ENCODE data around the gene GALNT8. TPM values are rescaled to one million over a fixed set of nuclear protein-coding genes. Genes with fewer than 3 reads are reported as not detected.

The GALNT8 gene
- polyA plus RNA-seq, 3 donors = 3.1 to 3.5 (median 3.3) TPM

DNA sequence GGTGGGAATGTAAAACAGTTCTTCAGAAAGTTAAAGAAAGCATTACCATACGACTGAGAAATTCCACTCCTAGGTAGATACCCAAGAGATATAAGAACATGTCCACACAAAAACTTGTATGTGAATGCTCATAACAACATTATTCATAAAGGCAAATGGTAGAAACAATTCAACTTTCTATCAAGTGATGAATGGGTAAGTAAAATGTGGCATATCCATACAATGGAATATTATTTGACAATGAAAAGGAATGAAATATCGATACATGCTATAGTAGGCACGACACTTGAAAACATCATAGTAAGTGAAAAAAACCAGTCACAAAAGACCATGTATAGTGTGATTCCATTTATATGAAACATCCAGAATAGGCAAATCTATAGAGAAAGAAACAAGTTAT lies 71.3 kb downstream of the GALNT8 start:
- DNase-seq (ENCODE audit: low read depth in 3 of 3, low spot score in 2 of 3) = no peak

DNA sequence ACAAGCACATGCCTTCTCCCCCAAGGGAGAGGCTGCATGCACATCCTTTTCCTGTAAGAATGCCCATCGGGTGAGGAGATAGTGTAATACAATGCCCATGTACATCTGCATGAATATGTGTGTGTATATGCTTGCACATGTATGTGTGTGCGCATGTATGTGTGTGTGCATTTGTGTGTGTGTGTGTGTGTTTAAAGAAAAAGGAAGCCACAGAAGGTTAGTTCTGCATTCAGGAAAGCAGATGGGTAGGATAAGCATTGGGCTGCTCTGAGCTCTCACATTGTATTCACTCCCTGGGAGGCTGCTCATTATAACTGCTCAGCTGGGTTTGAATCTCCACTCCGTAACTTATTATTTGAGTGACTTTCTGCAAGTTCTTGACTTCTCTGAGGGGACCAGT lies 74.3 kb downstream of the GALNT8 start:
- DNase-seq (ENCODE audit: low read depth in 3 of 3, low spot score in 2 of 3) = no peak

DNA sequence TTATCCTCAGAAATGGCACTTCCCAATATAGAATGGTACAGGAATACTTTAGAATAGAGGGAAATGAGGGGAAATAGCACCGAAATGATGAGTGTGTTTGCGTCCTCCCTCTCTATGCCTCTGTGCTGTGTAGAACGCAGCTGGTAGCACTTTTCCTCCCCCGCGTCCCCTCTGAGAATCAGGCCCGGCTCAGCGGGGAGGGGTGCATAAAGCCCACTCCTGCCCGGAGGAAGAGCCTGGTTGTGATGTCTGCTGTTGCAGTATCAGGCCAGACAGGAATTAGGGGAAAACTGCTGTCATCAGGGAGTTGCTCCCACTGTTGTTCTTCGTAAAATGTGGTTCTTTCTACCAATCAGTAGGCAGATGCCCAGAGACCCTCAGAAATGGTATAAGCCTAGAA lies 76.0 kb downstream of the GALNT8 start:
- no peak for DNase-seq (ENCODE audit: low read depth in 3 of 3, low spot score in 2 of 3)

DNA sequence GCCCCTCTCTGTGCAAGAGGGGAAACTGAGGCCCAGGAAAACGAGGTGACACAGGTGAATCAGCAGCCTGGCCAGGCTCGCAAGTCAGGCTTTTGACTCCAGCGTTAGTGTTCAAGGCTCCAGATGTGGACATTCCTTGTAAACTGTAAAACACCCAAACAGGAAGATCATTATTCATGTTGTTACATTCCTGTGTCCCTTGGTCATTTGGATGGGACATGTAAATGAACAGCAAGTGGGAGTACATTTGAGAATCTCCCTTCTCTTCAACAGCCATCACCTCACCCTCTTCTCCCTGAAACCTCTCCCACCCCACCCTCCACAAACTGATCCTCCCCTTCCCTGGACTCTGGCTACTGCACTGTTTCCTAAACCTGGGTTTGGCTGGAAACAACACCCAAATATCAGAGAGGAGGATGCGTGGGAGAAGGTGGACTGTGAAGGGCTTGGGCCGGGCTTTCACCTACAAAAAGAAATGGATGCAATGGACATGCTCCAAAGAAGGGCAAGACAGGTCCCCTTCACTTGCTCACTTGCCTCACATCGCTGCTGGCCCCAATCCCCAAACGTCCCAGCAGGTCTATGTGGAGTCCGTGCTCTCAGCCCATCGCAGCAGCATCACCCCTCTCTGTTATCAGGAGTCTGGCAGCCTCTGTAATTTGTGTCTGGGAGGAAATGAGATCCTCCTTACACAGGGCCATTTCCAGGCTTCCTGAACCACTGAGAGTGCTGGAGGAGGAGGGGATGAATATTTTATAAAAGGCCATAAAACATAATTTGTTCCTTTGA lies 76.7 kb downstream of the GALNT8 start:
- no peak for DNase-seq (ENCODE audit: low read depth in 3 of 3, low spot score in 2 of 3)

DNA sequence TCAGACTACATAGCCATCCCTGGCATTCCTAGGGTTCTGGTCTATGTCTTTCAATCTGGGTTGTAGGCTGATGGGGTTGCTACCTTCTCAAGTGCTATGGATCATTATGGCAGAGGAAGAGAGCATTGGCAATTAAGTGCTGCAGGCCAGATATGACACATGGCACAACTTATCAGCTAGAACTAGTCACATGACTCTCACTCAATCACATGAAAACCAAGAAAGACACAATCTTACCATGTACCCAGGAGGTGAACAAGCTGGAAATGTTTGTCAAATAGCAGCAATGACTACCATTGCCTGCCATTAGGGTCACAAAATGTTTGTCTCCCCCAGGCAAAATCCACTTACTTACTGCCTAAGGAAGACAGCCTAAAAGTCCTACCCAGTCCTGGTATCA lies 80.4 kb downstream of the GALNT8 start:
- DNase-seq (ENCODE audit: low read depth in 3 of 3, low spot score in 2 of 3) = no peak

DNA sequence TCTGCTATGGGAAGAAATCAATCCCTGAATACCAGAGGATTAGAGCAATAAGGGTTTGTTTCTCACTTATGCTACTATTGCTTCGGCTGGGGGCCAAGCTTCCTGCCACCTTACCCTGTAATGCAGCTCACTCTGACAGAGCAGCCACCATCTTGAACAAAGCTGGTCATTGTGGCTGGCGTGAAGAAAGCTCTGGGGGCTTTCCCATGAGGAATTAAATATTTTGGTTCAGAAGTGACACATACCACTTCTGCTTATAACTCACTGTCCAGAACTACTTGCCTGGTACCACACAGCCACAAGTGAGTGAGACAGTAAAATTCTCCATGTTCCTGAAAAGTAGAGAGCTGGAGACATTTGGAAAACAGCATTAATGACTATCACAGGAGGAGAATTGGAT lies 82.6 kb downstream of the GALNT8 start:
- DNase-seq (ENCODE audit: low read depth in 3 of 3, low spot score in 2 of 3) = no peak

DNA sequence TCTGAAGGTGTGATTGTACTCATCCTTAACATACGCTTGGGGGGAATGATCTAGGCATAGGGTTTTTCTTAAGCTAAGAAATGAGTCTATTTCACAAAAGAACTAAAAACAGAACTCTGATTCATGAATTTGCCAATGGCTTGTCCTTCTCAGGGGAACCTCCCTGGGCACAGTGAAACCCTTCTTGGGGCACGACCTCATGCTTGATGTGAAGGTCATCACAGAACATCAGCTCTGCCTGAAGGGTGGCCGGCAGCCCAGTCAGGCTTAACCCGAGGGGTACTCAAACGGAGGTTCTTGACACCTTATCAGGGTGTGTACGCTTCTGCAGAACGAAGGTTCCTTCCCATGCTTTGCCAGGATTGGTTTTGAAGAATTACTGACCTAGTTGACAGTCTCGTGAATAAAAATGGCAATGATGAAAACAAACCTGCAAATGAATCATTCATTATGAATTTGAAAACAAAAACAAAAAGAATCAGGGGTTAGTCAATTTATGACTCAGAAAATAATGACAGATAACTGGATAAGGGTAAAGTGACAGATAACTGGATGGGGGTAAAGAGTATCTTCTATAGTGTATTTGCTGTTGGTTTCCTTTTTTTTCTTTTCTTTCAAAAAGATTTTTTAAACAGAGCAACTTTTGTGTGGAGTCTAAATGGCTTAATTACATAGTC lies 86.4 kb downstream of the GALNT8 start:
- DNase-seq (ENCODE audit: low read depth in 3 of 3, low spot score in 2 of 3) = no peak

DNA sequence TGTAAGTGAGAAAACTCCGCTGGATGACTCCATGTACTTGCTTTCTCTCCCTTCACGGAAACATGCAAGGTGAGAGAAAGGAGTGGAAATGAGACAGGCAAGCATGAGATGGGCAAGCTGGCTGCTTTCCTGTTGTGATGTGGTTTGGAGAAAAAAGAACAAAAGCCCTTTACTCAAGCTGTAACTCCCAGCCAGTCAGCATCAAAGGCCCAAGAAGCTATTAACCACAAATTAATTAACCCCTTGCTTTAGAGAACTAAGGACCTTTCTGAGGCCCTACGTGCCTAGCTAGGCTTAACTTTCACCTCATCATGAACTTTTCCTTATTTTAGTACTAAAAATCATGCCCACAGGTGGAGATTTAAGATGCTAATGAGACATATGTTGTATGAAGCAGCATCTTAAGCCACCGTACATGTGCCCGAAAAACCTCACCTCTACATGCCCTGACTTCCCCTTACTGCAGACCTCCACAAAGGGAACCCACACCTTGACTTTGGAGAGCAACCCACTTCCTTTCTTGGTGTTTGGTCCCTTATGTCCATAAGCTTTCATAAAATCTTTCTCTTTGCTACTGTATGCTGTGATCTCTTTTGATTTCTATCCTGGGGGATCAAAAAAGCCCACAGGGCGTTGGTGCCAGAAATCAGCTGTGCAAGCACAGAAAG lies 87.0 kb downstream of the GALNT8 start:
- no peak for DNase-seq (ENCODE audit: low read depth in 3 of 3, low spot score in 2 of 3)

DNA sequence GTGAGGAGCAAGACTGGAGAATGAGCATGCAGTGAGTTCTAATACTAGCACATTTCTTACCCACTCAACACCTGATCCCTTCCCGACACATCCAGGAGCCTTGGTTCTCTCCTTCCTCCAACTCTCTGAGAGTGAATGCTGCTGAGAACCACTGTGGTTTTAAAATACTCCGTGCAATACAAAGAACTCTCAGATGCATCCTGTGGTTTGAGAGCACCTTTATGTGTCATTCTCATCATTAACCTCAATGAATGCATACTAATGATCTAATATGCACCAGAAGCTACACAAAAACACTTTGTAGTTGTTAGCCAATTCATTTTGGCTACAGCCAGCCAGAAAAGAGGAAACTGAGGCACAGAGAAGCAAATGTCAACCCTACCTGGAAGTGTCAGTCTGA lies 87.6 kb downstream of the GALNT8 start:
- DNase-seq (ENCODE audit: low read depth in 3 of 3, low spot score in 2 of 3) = no peak

DNA sequence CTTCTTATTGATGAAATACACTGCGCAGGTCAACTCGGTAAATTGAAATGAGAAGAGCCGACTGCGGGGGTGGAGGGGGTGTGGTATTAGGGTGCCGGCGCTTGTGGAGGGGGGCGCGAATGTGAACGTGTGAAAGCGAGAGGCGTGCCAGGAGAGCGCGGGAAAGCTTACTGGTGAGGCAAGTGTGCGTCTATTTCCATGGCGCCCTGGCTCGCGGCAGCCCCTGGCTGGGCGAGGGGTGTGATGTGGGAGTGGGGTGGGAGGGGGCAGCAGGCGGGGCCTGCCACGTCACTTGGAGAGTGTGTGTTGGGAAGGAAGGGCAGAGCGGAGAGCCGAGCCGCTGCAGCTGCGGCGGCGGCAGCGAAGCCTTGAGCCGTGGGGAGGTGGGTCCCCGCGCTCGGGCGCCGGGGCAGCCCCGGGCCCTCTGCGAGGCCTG lies 88.8 kb downstream of the GALNT8 start:
- no peak for DNase-seq (ENCODE audit: low read depth in 3 of 3, low spot score in 2 of 3)

DNA sequence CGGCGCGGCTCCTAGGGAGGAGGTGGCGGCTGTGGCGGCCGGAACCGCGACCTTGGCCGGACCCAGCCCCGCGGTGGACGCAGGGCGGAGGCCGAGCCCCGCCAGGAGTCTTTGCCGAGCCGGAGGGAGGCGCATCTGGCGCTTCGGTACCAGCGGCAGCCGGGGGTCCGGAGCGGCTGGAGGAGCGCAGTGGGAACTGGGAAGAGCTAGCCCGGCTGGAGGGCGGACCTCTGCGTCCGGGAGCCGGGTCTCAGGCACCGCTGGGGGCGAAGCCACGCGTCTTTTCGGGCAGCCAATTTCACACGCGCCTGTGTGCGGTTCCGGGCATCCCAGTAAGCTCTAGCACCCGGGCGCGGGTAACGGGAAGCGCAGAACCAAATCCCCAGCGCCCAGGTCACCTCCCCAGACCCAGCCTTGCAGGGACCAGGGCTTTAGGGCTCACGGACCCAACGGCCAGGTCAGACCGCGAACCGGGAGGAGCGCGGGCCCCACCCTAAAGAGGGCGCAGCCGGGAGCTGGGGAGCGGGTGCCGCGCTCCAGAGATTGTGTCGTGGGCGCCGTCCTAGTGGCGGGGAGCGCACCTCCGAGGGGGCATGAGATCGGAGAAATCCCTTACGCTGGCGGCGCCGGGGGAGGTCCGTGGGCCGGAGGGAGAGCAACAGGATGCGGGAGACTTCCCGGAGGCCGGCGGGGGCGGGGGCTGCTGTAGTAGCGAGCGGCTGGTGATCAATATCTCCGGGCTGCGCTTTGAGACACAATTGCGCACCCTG lies 89.4 kb downstream of the GALNT8 start:
- DNase-seq (ENCODE audit: low read depth in 3 of 3, low spot score in 2 of 3) = no peak

DNA sequence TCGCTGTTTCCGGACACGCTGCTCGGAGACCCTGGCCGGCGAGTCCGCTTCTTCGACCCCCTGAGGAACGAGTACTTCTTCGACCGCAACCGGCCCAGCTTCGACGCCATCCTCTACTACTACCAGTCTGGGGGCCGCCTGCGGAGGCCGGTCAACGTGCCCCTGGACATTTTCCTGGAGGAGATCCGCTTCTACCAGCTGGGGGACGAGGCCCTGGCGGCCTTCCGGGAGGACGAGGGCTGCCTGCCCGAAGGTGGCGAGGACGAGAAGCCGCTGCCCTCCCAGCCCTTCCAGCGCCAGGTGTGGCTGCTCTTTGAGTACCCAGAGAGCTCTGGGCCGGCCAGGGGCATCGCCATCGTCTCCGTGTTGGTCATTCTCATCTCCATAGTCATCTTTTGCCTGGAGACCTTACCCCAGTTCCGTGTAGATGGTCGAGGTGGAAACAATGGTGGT lies 90.0 kb downstream of the GALNT8 start:
- DNase-seq (ENCODE audit: low read depth in 3 of 3, low spot score in 2 of 3) = no peak

DNA sequence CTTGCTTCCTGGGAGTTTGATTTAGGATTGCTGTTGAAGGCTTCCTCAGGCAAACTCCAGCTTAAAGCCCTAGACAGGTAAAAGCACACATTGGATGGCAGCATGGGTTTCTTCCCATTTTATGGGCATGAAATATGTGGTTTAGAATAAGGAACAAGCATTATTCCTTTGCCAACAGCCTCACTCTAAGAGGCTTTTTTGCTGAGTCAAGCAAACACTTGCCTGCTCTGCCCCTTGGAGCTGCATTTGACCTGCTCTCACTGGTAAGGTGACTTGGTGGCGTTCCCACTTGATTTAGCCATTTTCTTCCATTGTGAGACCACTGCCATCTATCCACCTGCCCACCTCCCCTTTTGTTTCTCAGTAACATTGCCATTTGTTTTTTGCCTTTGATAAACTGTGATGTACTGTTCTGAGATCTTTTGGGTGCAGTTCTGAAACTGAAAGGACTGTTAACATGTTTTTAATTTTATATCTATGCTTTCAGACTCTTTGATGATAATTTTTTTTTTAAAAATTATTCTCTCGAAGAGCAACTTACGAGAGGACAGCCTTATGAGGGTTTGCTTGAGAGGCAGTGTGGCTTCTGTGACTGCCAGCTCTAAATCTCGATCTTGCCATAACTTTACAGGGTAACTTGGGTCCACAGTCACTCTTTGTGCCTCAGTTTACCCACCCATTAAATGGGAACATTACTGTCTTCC lies 92.6 kb downstream of the GALNT8 start:
- no peak for DNase-seq (ENCODE audit: low read depth in 3 of 3, low spot score in 2 of 3)

DNA sequence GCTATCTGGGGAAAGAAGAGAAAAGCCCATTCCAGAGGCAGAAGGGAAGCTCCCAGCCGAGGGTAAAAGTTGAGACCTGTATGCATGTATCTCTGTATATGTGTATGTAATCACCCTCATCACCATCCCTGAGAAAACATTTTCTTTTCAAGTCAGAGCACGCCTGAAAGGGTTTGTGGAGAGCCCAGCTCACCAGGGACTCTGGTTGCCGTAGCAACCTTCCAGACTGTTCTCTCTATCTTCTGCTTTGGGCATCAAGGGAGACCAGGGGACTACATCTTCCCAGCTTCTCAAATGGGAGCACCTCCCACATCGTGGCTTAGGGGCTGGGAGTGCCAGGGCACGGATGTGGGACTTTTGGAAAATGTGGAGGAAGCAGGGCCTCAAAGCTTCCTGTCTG lies 93.5 kb downstream of the GALNT8 start:
- DNase-seq (ENCODE audit: low read depth in 3 of 3, low spot score in 2 of 3) = no peak

DNA sequence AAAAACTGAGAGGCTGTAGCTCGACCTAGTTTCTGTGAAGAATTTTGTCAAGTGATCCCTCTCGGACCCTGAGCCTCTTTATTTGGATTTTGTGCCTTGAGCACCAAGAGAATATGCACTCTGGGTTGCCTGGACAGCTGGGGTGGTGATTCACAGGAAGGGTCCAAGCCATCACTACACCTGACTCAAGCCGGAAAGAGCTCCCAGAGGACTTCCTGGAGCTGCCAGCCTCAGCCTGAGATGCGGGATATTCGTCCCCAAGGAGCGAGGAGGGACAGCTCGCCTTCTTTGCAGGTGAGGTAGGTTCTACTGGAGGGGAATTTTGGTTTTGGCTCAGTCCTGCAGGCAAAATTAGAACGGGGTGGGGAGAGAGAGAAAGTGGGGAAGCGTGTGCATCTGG lies 94.3 kb downstream of the GALNT8 start:
- DNase-seq (ENCODE audit: low read depth in 3 of 3, low spot score in 2 of 3) = no peak

DNA sequence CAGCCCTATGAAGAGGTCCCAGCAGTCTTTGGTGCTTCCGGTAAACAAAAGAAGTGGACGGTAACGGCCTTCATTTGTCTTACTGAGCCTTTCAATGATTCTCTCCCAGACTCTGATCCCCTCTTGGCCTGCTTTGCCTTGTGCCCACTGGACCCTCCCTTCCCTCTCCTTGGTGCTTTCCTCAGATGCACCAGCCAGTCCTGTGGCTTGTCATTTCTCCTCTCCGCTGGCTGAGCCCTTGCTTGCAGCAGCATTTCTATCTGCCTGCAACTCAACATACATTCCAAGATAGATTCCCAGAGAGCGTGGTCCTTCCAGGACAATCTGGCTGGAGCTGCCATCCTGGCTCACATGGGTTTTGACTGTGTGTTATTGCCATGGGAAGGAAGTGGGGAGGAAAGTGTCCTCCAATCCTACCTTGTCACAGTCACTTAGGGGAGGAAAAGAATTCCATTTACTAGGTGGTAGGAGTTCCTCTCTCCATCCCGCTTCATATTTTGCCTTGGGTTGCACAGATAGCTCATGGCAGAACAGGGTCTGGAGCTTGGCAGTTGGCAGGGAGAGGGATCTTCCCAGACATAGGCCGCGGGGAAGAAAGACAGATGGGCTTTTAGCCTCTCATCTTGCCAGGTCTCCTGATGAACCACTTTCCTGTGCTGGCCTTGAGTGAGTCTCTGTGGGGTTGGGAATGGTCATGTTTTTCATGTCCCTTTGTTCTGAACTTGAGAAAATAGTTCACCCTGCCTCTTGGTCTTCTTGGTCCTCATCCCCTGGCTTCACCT lies 96.7 kb downstream of the GALNT8 start:
- no peak for DNase-seq (ENCODE audit: low read depth in 3 of 3, low spot score in 2 of 3)

DNA sequence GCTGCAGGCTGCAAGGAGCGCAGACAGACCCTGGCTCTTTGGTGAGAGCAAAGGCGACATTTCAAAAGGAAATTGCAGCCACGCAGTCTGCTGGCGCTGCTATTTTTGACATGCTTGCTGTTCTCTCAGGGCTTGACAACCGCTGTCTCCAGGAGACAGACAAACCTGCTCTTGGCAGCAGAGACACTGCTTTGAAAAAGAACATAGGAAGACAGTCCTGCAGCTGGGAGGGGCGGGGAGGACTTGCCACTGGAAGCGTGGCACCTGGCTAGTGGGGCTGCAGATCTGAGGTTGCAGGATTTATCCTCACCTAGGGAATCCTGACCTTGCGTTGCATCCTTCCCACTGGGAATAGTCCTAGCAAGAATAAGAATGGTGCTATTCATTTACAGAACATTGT lies 97.7 kb downstream of the GALNT8 start:
- no peak for DNase-seq (ENCODE audit: low read depth in 3 of 3, low spot score in 2 of 3)

DNA sequence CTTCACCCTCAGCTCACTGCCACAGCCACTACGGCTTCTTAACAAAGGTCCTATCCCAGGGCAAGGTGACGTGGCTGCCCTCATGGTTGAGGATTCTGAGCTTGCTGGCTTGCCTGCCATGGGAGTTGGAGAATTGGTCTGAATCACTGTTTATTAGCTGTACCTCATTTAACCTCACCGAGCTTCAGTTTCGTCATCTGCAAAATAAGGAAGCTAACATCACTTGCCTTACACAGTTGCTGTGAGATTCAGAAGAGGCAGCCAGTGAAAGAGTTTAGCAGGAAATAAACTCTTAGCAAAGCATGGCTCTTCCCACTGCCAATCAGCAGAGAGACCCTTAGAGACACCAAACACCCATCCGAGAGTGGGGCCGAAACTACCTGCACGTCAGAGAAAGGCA lies 99.5 kb downstream of the GALNT8 start:
- no peak for DNase-seq (ENCODE audit: low read depth in 3 of 3, low spot score in 2 of 3)

DNA sequence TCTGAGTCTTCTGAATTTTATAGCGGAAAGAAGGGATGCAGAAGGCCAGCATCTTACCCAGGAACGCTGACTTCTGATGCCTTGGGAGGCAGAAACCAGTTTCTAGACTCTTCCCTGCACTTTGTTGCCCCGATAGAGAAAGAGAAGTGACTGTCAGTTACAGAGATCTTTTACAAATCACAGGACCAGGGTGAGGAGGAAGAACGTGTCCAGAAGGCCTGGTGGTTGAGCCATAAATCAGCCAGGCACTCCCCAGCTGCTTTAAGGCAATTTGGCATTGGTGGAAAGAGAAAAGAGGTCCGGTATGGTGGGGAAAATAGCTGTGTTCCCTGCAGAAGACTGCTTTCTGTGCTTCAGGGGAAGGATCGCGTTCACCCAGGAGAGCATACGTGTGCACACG lies 100.8 kb downstream of the GALNT8 start:
- no peak for DNase-seq (ENCODE audit: low read depth in 3 of 3, low spot score in 2 of 3)
